A673 (cell line): ENCODE measurements around the gene TBR1. TPM values are rescaled to one million over a fixed set of nuclear protein-coding genes. Genes with fewer than 3 reads are reported as not detected.

Source experiments
- BruUV-seq: library from RNA; stranded (reverse); fragments of 400-500 nt; replicated peaks from 2 replicates; lab custom pipeline; 2021; lab: Mats Ljungman, UMichigan
- CTCF ChIA-PET: fragments of 300-600 bp; sonication (Branson Sonifier 250); formaldehyde crosslinking; loops from one replicate; lab custom pipeline; 2022; ENCODE audit warnings: antibody characterized with exemption; lab: Charles Lee
- POLR2A ChIA-PET: fragments of 300-600 bp; sonication (Branson Sonifier 250); formaldehyde crosslinking; loops from one replicate; lab custom pipeline; 2022; ENCODE audit warnings: antibody characterized with exemption; ENCODE audit not compliant: low non-redundant PET; lab: Charles Lee
- DNase-seq: peaks from one replicate; pipeline ENCODE4 v3.0.0-alpha.2; 2015; ENCODE audit warnings: low spot score
- H3K27ac ChIP-seq: fragments of 200-600 bp; sonication (generic); 2 replicates; pipeline ENCODE4 v1.5.1; 2016; ENCODE audit warnings: mixed run types, low read depth, mild to moderate bottlenecking, mixed read lengths, antibody characterized with exemption, low read length; ENCODE audit not compliant: poor library complexity, severe bottlenecking
- H3K27me3 ChIP-seq: fragments of 200-600 bp; sonication (generic); replicated peaks from 2 replicates; pipeline ENCODE4 v1.6.1; 2017; ENCODE audit warnings: mixed run types, low read depth, mild to moderate bottlenecking, mixed read lengths, antibody characterized with exemption, low read length; ENCODE audit not compliant: insufficient read depth, poor library complexity
- H3K36me3 ChIP-seq: fragments of 200-600 bp; sonication (generic); 2 replicates; pipeline ENCODE4 v1.6.1; 2016; ENCODE audit warnings: mixed run types, mild to moderate bottlenecking, mixed read lengths, antibody characterized with exemption, low read length; ENCODE audit not compliant: insufficient read depth, poor library complexity, severe bottlenecking
- H3K4me1 ChIP-seq: fragments of 200-600 bp; sonication (generic); 2 replicates; pipeline ENCODE4 v1.6.1; 2017; ENCODE audit warnings: mixed run types, mild to moderate bottlenecking, mixed read lengths, antibody characterized with exemption, low read length; ENCODE audit not compliant: insufficient read depth, poor library complexity, severe bottlenecking
- H3K4me3 ChIP-seq: fragments of 200-600 bp; sonication (generic); 2 replicates; pipeline ENCODE4 v1.5.1; 2016; ENCODE audit warnings: low read depth, mixed run types, mild to moderate bottlenecking, mixed read lengths, low read length; ENCODE audit not compliant: poor library complexity, severe bottlenecking
- H3K9me3 ChIP-seq: fragments of 200-600 bp; sonication (generic); 2 replicates; pipeline ENCODE4 v1.6.1; 2016; ENCODE audit warnings: mixed run types, low read depth, mild to moderate bottlenecking, mixed read lengths, antibody characterized with exemption, low read length; ENCODE audit not compliant: poor library complexity, severe bottlenecking
- EZH2 ChIP-seq: fragments of 200-600 bp; sonication (generic); IDR thresholded peaks from 2 replicates; pipeline ENCODE4 v1.6.1; 2017; ENCODE audit warnings: borderline replicate concordance, low read depth, mild to moderate bottlenecking, mixed read lengths, antibody characterized with exemption, low read length; ENCODE audit not compliant: poor library complexity, severe bottlenecking
- intact Hi-C: fragments of 100-400 bp; cut with micrococcal nuclease; formaldehyde crosslinking; loops from one replicate; pipeline ENCODE4 v1.10.0; 2022; ENCODE audit not compliant: unreplicated experiment
- total RNA-seq: library from RNA; stranded (reverse); gene quantifications from 2 replicates; pipeline ENCODE4 v1.2.3, GENCODE V29; 2021
- TF ChIP-seq, protein P1 (sequence below): fragments of 300-800, 200-600 bp; sonication (generic); conservative IDR thresholded peaks from 2 replicates; pipeline ENCODE4 v1.5.1; 2017; ENCODE audit warnings: low read depth, mild to moderate bottlenecking, antibody characterized with exemption, low read length, moderate library complexity, mixed read lengths

TBR1 gene
- total RNA-seq, 1 experiment from 2014 or later = 0.17 TPM

DNA sequence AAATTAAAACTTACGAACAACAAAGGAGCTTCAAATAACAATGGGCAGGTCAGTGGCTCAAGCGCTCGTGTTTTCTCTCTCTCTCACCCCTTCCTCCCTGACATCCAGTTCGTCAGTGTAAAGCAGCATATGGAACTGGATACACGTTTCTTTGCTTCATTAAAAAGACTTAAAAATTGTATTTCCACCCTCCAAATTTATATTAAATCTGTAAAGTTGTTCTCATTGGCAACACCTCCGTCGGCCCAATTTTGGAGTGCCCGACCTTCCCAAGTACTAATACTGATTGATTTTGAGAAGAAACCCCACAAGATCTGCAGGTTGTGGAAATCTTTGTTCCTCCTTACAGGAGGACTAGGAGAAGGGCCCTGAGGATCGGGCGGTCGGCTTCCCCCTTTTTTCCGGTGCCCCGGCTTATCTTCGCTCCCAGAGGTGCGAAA lies 2.2 kb downstream of the TBR1 start:
- BruUV-seq = no TSS peak
- no peaks in the 10 kb centered on the region for H3K9me3 ChIP-seq
- POLR2A ChIA-PET = no interaction called here
- peaks cover 3% of the 10 kb centered on the region for H3K4me1 ChIP-seq
- TF ChIP-seq EZH2 = no peak
- TF ChIP-seq, protein P1, sequence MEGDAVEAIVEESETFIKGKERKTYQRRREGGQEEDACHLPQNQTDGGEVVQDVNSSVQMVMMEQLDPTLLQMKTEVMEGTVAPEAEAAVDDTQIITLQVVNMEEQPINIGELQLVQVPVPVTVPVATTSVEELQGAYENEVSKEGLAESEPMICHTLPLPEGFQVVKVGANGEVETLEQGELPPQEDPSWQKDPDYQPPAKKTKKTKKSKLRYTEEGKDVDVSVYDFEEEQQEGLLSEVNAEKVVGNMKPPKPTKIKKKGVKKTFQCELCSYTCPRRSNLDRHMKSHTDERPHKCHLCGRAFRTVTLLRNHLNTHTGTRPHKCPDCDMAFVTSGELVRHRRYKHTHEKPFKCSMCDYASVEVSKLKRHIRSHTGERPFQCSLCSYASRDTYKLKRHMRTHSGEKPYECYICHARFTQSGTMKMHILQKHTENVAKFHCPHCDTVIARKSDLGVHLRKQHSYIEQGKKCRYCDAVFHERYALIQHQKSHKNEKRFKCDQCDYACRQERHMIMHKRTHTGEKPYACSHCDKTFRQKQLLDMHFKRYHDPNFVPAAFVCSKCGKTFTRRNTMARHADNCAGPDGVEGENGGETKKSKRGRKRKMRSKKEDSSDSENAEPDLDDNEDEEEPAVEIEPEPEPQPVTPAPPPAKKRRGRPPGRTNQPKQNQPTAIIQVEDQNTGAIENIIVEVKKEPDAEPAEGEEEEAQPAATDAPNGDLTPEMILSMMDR = no peak
- CTCF ChIA-PET = no interaction called here
- H3K27ac ChIP-seq = no peak overlapping the region
- intact Hi-C loops = no loop called here
- DNase-seq = no peak
- peaks cover 5% of the 10 kb centered on the region for H3K27me3 ChIP-seq
- H3K36me3 ChIP-seq = no peaks in the 10 kb centered on the region
- H3K4me3 ChIP-seq = no peak overlapping the region

- Histone ChIP-seq H3K4me1 (peaks cover 3% of the 10 kb centered on the region), H3K27ac (no peak overlapping the region), H3K9me3 (no peaks in the 10 kb centered on the region), H3K36me3 (no peaks in the 10 kb centered on the region), H3K4me3 (no peak overlapping the region), H3K27me3 (peaks cover 5% of the 10 kb centered on the region)
- POLR2A ChIA-PET = no interaction called here
- no peak for DNase-seq
- TF ChIP-seq, protein P1 = no peak
- no peak for TF ChIP-seq EZH2
- no TSS peak for BruUV-seq
- intact Hi-C loops = no loop called here
- CTCF ChIA-PET = no interaction called here
Observed at GRCh38 chr2:161418715-161419637, 2.9 kb downstream of the TBR1 start.

- Histone ChIP-seq H3K9me3 (no peaks in the 10 kb centered on the region), H3K4me1 (no peaks in the 10 kb centered on the region), H3K4me3 (no peak overlapping the region), H3K27me3 (peaks cover 5% of the 10 kb centered on the region), H3K36me3 (no peaks in the 10 kb centered on the region), H3K27ac (no peak overlapping the region)
- TF ChIP-seq, protein P1 = no peak
- no peak for TF ChIP-seq EZH2
- BruUV-seq = no TSS peak
- POLR2A ChIA-PET = no interaction called here
- intact Hi-C loops = no loop called here
- no peak for DNase-seq
- CTCF ChIA-PET = no interaction called here
Observed at GRCh38 chr2:161419638-161420190, 3.6 kb downstream of the TBR1 start.
